Measurements from ENCODE around the gene FGF1.
A peak's percentile ranks its signal among the peaks of the same experiment; 100 is the strongest.

Gene FGF1

DNA sequence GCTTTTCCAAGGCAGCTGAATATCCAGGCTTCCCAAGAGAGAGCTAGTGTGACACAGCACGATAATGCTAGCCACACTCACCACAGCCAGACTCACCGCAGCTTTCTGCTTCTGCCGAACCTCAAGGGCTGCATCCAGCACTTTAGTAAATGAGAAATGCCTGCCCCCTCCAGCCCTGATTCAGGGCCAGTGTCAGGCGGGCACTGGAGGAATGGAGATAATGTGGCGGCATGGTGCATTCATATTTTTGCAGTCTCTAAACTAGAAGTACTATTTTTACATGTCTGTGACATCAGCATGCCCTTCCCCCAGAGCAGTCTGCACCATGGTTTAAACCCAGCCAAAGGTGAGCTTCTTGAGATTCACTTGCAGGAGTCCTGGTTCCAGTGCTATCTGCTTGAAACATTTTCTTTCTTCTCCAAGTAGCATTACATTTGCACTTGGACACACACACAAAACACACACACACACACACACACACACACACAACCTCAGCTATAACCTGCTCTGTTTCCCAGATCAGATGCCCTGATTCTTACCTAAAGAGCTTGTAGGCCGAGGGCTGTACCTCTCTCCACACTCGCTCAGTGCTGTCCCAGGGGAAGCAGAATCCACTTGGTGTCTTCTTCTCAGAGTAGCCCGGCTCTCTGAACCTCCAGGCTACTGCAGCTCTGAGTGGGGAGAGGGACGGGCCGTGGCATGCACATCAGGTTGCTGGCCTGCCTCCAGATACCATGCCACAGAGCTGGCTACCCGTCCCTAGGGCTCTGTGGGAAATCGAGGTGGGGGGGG, at the start of gene FGF1:
Gene FGF1 (minus strand): TSS at position 673 of the 792 bp plus-strand sequence. CDS start 71,963 bp downstream, outside the sequence.
- DNase-seq = peak; percentile 13

DNA sequence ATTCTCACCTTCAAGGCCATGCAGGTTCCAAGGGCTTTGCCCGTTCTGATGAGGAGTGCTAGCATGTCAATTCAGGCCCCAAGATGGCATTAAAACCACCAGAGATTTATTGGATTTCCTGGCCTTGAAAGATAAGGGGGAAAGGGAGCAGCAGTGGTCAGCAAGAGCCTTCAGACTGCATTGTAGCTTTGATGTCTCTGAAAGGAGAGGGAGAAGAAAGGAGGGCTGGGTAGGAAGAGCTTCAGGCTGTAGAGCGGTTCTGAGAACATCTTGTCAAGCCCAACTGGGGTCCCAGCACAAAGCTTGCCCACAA, 41.8 kb upstream of the FGF1 start:
- no peak for DNase-seq

DNA sequence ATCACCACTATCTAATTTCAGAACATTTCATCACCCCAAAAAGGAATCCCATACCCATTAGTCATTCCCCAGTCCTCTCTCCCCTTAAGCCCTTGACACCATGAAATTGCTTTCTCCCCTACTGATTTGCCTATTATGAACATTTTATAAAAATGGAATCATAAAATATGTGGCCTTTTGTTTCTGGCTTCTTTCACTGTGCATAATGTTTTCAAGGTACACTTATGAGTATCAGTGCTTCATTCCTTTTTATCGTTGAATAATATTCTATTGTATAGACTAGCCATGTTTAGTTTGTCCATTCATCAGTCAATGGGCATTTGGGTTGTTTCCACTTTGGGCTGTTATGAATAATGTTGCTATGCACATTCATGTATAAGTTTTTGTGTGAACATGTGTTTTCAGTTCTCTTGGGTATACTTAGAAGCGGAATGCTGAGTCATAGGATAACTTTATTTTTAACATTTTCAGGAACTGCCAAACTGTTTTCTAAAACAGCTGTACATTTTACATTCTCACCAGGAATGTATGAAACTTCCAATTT, 40.4 kb upstream of the FGF1 start:
- no peak for DNase-seq

DNA sequence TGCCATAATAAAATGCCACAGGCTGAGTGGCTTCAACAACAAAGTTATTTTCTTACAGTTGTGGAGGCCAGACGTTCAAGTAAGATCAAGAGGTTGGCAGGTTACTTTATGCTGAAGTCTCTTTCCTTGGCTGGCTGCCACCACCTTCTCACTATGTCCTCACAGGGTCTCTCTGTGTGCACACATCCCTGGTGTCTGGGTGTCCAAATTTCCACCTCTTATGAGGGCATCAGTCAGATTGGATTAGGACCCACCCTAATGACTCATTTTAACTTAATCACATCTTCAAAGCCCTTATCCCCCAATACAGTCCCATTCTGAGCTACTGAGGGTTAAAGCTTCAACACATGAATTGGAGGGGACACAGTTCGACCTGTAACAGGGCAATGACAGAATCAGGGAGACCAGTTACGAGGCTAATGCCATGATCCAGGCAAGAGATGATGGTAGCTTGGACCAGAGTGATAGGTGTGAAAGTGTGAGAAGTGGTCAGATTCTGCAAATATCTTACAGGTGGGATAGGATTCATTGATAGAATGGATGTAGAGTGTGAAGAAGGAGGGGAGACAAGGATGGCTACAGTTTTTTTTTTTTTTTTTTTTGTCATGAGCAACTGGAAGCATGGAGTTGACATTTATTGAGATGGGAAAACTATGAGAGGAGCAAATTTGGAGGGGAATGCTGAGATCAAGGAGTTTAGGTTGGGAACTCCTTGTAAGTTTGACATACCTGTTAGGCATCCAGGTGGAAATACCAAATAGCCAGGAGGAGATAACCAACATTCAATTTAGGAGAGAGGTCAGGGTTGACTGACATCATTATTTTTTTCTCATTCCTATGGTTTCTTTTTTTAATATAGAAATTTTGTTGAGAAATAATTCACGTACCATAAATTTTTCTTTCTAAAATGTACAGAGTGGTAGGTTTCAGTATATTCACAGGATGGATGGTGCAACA, 39.6 kb upstream of the FGF1 start:
- DNase-seq = no peak

DNA sequence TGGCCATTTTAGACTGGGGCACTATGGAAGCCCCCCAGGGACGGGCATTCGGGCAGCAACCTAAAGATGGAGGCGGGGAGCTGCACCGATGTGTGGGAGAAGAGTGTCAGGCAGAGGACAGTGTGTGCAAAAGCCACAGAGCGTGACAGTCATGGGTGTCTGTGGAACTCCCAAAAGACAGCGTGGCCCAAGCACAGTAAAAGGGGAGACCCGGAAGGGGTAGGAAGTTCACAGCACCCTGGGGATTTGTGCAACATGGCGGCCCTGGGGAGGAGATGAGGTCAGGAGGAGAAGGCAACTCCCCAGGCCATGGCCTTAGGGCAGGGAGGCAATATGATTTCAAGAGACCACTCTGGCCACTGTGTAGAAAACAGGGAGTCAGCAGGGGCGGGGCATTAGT, 38.9 kb upstream of the FGF1 start:
- no peak for DNase-seq

DNA sequence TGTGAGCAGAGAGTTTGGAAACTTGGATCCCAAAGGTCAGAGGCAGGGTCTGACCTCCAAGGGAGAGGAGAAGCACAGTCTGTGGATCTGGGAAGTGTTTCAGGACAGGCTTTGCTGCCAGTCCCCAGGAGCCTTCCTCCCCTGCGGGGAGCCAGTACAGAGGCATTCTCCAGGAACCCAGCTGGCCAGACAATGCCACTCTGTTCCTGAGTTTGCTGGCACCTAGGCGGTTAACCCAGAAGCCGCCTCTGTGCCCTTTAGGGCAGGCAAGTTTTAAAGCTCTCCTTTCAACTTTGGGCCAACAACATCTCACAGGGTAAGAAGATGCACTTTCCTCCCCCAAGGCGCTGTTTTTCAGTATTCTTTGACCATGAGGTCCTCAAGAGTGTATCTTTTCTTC, 37.0 kb upstream of the FGF1 start:
- no peak for DNase-seq

DNA sequence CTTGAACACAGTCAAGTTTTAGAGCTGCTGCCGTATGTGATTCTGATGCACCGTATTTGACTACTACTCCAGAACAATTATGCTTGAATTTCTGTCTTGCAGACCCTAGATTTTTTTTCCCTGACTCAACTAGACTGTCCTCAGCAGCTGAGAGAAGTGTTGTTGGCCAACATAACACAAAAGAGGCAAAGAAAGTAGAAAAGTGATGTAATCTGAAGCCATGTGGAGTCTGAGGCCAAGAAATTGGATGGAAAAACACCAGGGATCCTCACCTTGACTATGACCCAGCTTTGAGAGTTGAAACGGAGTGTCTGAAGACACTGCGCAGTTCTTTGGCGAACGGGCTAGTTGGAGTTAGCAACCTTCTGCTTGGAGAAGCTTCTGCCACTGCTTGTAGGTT, 36.3 kb upstream of the FGF1 start:
- no peak for DNase-seq

DNA sequence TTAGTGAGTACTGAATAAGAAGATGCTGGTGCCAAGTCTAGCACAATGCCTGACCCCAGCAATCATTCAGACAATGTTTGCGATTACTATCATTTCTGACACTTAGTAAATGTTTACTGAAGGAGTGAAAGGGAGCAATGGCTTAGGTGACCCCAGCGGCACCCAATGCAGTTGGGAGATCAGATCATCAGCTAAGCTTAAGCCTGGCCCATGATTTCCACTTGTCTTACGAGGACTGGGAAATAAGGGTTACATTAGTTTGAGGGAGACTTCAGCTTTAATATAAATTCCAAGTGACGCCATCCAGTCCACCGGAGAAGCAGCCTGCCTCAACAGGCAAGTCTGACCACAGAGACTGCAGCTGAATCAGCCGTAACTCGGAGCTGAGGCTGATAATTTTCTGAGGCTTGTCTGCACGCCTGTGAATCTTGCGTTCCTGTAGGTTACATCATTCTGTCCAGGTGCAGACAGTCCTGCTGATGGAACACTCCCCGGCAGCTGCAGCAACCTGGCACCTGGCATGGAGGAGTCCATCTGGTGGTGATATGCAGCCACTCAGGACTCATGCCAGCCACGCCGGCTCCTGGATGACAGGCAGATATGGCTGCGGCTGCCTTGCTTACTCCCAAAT, 34.9 kb upstream of the FGF1 start:
- DNase-seq = no peak

DNA sequence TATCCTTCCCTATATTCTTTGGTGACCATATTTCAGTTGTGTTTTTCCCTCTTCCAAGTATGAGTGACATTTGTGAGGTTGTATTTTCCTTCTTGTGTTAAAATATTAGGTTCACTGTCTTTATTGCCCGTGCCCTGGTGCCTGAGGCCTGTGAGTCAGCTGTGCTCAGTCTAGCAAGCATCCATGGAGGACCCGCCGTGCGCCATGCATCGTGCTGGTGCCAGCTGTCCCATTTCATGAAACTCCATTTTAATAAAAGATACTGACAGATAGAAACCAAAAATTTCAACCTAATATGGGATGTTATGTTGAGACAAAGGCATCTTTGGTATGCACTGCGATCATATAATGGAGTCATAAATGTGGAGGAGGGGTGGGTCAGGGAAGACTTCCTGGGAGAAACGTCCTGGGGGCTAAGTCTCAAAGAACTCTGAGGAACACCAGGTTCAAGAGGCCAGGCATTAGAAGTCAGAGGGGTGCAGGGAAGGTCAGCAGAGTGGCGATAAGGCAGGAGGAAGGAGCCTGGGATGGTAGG, 34.0 kb upstream of the FGF1 start:
- DNase-seq = no peak

DNA sequence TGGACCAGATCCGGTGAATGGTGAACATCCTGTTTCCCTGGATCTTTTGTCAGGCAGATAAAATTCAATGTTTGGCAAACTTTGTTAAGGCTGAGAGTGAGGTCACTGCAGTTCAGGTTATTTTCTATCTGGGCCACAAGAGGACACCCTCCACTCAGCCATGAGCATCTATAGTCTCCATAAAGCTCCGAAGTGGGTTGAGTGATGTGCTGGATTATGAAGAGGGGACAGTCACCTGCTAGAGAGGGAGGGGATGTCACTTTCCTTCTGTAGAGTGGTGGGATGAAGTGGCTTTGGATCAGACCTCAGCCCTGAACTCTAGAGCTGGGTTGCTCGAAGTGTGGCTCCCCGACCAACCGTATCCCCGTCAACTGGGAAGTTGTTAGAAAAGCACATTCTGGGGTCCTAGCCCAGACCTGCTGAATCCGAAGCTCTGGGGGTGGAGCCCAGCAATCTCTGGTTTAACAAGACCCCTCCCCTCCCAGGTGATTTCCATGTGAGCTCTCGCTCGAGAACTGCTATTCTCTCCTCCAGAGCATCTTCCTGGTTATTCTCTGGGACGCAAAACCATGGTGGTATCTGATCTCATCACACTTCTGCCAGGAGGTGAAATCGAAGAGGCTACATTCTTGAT, 31.8 kb upstream of the FGF1 start:
- DNase-seq = no peak

DNA sequence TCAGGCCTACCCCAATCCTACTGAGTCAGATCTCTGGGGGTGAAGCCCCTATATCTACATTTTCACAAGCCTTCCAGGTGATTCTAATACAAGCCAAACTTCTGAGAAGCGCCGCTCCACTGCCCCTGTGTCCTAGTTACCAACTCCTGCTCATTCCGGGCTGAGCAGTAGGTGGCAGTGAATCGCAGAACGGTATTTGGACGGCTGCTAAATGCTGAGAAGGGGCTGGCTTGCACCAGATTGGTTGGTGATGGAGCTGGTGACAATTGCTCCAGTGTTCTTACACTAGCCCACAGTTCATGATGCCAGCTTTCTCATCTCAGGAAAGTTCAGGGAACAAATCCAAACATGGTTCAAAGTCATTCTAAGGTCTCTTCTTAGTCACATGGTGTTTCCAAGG, 31.1 kb upstream of the FGF1 start:
- DNase-seq = peak; percentile 67

DNA sequence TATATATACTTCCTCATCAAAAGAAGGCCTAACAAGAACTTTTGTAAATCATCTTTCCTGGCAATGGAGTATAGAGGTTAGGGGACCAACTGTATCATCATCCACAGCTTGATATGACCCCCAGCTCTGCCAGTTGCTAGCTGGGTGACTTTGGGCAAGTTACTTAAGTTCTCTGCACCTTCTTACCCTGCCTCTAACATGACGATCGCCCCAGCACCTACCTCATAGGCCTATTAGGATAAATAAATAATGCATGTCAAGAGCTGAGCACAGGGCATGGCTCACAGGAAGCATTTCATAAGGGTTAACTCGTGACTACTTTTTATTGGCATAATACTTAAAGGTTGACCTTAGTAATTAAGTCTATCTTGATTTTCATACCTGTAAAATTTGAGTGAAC, 29.4 kb upstream of the FGF1 start:
- DNase-seq = no peak

DNA sequence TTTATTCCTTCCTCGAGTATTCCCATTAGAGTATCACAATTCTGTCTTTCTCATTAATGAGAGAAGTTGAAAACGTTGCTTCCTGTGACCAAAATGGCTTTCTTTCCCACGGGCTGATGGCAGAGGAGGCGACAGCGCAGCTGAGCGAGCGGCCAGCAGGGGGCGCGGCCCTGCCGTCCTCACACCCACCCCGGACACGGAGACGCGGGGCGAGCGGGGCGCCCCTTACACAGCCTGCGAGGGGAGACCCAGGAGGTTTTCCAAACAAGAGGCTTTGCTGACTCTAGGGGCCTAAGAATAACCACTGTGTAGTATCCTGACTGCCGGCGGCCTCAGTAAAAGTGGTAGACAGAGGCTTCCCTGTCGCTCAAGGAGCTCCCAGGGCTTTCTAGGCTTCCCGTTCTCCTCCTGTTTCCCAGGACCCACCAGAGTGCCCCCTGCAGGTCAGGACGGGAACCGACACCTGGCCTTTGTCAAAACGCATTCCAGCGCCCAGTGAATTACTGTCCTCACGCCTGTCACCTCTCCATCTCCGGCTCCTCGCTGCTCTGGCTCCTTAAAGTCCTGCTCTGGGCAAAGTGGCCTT, 27.3 kb upstream of the FGF1 start:
- DNase-seq = peak; percentile 96

DNA sequence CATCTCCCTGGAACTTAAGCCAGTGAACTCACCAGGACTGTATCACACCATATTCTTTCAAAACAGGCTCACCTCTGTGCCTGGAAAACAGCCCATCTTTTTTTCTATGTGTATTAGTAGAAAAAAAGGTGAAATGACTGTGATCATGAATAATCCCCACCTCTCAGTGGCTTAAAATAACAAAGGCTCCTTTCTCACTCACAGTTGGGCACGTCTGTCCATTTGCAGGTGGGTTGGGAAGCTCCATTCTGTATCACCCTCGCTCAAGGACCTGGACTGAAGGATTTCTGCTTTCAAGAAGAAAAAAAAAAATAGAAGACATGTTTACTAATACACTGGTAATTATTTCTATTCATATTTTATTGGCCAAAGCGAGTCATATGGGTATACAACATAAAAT, 17.3 kb upstream of the FGF1 start:
- DNase-seq = no peak

DNA sequence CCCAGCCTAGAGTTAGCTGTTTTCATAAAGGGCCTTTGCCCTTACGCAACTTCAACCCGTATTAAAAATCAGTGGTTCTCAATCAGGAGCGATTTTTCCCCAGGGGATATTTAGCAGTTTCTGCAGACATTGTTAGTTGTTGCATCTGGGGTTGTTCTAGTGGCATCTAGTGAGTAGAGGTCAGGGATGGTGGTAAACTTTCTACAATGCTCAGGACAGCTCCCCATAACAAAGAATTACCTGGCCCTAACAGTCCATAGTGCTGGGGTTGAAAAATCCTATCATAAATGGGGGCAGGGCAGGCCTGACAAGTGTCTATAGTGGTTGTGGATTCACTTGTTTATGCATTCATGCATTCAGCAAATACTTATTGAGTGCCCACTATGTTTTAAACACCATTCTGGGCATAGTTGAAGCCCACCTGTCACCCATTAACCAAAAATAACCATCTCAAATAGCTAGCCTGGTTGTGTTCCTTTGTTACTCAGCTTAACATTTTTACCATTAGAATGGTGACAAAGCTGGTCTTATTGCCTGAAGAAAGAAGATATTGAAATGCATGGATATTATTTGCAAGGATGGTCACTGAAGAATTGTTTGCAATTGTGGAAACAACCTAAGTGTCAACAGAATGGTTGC, 15.9 kb upstream of the FGF1 start:
- DNase-seq = no peak

DNA sequence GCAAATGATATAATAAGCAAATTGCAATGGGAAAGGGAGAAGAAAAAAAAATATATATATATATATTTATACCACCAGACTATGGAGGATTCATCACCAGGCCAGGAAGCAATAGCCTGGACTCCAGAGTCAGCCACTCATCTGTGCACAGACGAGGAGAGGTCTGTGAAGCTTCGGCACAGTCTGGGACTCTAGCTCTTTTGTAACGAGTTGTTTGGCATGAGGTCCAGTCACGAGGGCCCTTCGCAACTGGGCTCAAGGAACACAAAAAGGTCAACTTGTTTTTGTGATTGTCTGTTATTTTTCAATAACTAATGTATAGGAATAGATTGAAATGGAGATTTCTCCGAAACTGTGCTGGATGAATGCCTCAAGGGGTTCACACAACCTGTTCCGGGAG, 14.7 kb upstream of the FGF1 start:
- DNase-seq = no peak

DNA sequence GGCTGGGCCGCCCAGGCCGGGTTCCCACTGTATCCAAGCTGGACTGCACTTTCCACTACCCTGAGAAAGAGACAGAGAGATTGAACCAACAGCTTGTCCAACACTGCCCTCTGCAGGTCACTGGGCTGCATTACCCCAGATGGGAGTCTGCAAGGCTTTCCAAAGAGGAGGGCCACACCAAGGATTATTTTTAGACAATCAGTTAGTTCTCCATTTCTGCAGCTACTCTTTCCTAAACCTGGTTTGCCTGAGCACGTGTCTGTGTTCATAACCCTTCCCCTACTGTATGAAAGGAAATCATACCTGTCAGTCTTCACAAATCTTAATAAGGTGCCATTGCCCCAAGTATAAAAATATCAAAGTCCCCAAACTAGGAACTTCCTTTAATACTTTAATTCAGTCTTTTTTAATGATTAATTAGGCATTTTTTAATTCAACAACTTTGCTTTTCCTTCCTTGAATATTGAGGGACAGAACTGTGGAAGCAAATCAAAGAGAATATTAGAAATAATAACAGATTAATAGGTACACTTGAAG, 13.4 kb upstream of the FGF1 start:
- DNase-seq = peak; percentile 90

DNA sequence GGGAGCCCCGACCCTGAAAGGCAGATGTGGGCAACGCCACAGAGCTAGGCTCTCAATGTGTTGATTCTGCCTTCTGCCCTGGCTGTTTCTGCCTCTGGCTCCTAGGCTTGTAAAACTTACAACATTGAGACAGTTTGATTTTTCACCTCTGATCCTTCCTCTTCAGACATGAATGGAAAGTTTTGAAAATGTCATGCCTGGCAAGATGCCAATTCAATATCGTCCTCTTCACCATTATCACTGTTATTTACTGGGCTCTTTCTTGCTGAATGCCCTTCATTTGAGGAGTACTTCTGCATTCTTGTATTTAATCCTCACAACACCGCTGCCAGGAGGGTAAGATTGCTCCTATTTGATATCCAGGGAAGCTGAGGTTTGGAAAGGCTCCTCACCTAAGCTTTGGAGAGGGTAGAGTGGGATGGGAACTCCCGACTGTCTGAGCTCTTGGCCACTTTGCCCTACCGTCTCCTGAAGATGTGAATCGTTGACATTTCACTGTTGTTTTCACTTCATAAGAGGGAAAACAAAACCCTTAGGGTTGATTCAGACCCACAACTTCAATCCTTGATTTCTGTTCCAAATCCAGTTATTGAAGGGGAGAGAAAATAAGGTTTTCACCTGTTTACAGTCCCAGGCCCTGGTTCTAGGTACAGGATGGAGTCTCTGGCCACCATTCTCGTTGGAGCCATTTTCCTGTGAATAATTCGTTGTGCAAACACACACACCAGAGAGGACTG, 12.7 kb upstream of the FGF1 start:
- no peak for DNase-seq

DNA sequence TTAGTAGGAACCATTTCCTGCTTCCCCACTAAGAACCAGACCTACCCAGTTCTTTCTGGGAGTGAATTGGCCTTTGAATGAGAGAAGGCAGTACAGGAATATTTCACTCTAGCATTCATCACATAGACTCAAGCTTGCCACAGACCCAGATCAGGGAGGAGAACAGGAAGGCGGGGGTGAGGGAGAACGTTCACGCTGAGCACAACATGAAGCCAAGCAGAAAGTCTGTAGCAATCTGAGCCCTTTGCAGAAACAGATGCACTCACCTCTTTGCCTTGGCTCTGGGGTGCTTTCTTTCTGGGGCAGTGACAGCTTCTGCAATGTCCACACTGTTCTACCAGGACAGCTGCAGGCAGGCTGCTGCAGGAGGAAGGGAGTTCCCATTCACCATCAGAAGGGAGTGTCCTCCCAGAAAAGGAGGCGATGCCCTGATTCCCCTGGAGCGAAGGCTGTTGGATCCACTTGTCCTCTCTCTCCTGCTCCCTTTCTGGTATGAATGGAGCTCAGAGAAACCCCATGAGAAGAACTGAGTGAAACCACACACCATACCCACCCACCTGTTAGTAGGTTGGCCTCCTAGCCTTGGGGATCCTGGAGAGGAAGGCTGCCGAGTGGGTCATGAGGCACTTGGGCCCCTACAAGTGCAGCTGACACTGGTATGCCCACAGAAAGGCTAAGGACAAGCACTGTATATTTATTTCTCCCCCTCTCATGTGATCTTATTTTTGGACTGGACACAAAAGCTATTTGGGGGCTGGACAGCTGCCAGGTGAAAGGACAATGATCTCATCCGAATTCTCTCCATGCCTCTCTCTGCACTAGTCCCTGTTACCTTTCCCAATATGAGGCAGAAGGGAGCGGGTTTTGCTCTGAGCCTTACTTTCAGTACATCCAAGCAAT, 11.7 kb upstream of the FGF1 start:
- no peak for DNase-seq

DNA sequence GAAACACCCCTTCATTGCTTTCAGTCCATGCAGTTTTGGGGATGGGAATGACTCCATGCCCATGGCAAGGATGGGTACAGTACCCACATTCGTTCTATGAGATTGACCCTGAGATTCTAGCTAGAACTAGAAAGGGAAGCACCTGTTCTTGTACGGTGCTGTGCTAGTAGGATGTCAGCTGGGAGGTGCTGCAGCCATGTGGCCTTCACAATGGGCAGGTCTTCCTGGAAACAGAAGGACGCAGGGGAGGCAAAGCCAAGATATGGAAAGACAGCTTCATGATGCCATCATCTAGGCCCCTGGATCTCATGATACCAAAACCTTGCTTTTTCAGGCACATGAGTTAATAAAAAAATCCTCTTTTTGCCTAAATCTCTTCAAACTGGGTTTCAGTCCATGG, 10.5 kb upstream of the FGF1 start:
- no peak for DNase-seq
